ENCODE measurements around the gene SPATA17.

Gene SPATA17

DNA sequence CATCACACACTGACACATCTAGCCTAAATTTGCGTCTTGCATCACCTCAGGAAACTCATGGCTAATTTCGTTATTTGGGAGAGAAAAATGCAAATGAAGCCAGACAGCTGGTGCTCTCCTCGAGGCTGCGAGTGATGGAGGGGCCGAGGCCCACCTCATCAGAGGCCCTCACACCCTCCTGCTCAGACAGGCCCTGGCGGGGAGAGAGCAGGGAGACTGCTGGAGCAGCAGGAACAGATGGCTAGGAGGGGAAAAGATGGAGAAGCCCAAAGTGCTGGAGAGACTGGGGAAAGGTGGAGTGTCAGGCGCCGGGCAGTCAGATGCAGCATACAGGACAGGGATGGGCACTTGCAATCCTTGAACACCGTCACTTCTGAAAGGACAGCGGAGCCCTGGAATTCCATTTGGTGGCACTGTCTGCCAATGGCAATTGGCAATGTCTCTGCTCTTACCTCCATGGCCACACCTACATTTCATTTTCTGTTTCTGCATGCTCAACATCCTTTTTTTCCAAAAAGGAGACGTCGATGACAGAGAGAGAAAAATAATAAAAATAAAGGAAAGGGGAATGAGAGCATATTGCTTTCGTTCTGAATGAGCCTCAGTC, 286.2 kb downstream of the SPATA17 start:
- DNase-seq (ENCODE audit: low spot score) = no peak

- no peak for DNase-seq (ENCODE audit: low spot score)
These were observed 288.7 kb downstream of the SPATA17 start for GRCh38 chr1:217919683-217920388.
